ENCODE measurements around the gene RFLNA.

The RFLNA gene

DNA sequence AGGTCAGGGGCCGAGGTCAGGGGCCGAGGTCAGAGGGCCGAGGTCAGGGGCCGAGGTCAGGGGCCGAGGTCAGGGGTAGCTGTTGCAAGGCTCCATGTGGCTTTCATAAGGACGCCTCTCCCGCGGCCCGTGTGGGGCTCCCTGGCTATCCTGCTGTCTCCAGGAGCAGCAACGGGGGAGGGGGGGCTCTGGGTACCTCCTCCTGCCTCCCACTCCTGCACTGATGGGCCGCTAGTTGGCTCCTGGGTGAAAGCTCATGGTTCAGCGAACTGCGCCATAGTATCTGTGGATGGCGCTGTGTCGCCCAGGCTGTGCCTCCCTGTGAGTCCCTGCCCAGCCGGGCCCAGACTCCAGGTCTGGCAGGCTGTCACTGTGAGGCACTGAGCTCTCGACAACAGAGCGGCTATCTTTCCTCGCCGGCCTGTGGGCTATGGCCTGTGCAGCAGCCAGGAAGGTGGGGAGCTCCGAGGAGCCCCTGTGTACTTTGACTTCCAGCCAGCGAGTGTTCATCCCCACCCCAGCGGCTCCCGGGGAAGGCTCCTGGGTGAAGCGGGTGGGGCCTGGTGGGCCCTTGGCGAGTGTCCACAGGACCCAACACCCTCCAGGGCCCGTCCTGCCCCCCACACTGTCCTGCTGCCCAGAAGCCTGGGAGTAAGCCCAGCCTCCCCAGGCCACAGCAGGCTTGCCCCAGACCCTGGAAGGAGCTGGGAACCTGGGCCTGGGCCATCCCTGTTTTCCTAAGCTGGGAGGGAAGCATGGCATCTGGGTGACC, 8.1 kb downstream of the RFLNA start:
- no peak overlapping the region for H3K4me3 ChIP-seq (ENCODE audit: low read depth, low read length)
- DNase-seq (ENCODE audit: low read depth), result no peak
- TF ChIP-seq CTCF (IDR thresholded peaks at IDR 0.05; ENCODE audit: low read depth, low read length, missing control alignments), result no peak

DNA sequence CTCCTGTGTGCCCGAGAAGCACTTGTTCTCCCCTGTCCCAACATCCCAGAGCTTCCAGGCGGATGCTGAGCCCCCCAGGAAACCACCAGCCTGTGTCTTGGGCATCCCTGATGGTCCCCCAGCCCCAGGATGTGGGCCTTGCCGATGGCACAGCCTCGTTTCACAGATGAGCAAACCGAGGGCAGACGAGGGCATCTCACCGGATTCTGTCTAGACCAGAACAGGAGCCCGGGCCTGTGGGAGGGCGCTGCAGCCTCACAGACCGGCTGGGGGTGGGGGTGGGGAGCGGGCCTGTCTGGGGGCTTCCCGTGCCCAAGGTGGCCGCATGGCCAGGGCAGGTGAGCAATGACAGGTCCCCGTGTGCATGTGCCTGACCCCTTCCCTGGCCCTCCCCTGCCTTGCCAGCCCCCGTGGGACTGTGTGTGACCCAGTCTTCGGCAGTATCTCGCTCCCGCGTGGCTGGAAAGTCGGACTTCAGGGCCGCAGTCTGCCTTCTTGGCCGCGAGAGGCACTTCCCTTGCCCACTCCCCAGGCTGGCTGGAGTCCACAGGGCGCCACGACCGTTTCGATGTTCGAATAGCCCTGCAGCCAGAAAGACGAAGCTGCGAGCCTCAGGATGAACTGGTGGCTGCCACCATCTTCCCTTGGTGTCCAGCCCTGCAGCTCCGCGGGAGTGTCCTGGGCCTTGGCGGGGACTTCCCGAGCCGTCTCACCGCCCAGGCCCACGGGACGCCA, 8.9 kb downstream of the RFLNA start:
- no peak overlapping the region for H3K4me3 ChIP-seq (ENCODE audit: low read depth, low read length)
- no peak for DNase-seq (ENCODE audit: low read depth)
- TF ChIP-seq CTCF (IDR thresholded peaks at IDR 0.05; ENCODE audit: low read depth, low read length, missing control alignments), result no peak

- no peak overlapping the region for H3K4me3 ChIP-seq (ENCODE audit: low read depth, low read length)
- TF ChIP-seq CTCF (IDR thresholded peaks at IDR 0.05; ENCODE audit: low read depth, low read length, missing control alignments), result no peak
- DNase-seq (ENCODE audit: low read depth), result no peak
Observed at GRCh38 chr12:124304314-124304790, 9.5 kb downstream of the RFLNA start.

- no peak for TF ChIP-seq CTCF (IDR thresholded peaks at IDR 0.05; ENCODE audit: low read depth, low read length, missing control alignments)
- no peak overlapping the region for H3K4me3 ChIP-seq (ENCODE audit: low read depth, low read length)
Observed at GRCh38 chr12:124305136-124305535, 10.2 kb downstream of the RFLNA start.

DNA sequence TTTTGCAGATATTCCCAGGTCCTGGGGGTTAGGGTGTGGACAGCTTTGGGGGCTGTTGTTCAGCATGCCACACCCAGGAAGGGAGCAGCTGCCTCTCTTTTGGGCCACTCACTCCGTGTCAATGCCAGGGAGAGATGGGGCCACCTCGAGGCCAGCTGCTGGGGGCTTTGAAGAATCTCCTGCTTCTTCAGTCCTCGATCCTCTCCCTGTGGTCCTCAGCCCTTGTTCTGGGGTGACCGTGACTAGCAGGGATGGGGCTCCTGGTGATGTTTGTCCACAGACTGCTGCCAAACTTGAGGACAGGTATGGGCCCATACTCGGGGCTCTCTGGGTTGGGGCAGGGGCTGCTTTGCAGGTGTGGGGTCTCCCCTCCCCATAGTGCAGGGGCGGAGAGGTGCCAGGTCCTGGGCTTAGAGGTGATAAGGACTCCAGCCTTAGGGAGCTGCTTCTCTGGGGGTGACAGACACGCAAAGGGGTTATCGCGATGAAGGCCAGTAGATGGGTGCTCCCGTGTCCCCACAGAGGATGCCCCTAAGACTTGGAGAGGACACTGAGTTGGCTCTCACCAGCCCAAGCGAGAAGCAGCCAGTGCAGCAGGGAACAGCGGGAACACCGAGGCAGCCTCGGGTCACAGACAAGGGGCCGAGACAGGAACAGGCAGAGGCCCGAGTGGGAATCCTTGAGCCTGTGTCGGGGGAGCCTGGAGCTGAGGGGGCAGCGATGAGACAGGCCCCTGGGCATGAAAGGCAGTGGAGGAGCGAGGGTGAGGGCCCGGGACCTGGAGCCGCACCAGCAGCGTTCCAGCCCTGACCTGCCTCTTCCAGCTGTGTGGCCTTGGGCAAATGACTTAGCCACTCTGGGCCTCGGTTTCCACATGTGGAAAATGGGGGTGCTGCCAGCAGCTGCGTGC, 11.1 kb downstream of the RFLNA start:
- no peak for DNase-seq (ENCODE audit: low read depth)
- no peak for TF ChIP-seq CTCF (IDR thresholded peaks at IDR 0.05; ENCODE audit: low read depth, low read length, missing control alignments)
- no peak overlapping the region for H3K4me3 ChIP-seq (ENCODE audit: low read depth, low read length)

More at GRCh38 chr12:124305136-124305535, 10.2 kb downstream of the RFLNA start:
- no peak for DNase-seq (ENCODE audit: low read depth)

DNA sequence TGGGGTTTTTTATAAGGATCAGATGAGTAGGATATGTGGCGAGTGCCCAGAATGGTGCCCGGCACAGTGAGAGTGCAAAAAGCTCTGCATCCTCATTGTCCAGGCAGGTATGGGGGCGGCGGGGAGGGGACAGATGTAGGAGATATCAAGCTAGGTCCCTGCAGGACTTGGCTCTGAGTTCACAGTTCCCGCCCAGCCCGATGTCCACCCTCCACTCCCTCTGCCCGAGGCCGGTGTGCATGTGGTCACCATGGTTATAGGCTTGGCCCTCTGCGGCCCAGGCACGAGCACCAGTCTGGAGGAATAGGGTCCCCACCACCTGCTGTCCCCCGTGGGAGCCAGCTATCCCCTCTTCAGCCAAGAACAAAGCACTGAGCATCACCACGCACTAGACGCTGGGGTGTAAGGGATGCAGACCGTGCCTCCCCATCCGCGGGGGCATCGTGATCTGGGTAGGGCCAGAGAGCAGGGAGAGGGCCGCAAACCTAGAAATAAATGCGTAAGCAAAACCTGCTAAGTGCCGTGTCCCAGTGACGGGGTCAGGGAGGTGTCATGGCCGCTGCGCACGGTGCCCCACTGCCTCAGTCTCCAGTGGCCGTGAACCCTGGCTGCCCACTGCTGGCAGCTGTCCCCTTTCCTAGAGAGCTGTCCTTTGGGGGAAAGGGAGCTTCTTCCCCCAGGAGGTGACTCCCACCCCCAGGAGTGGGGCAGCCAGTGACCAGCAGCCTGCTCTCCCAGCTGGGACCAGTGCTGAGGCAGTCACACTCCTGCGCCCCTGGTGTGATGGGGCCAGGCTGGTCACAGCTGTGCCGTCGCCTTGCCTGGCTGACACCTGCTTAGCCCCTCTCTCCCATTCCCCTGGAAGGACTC, 12.0 kb downstream of the RFLNA start:
- DNase-seq (ENCODE audit: low read depth), result no peak
- no peak overlapping the region for H3K4me3 ChIP-seq (ENCODE audit: low read depth, low read length)
- TF ChIP-seq CTCF (IDR thresholded peaks at IDR 0.05; ENCODE audit: low read depth, low read length, missing control alignments), result no peak

All from GM12864 (cell line).